ENCODE data around the gene CDC45. TPM values are rescaled to one million over a fixed set of nuclear protein-coding genes. Genes with fewer than 3 reads are reported as not detected.

Gene CDC45
- total RNA-seq, 4 donors from 2014 or later: 0.34 TPM; not detected in 3

DNA sequence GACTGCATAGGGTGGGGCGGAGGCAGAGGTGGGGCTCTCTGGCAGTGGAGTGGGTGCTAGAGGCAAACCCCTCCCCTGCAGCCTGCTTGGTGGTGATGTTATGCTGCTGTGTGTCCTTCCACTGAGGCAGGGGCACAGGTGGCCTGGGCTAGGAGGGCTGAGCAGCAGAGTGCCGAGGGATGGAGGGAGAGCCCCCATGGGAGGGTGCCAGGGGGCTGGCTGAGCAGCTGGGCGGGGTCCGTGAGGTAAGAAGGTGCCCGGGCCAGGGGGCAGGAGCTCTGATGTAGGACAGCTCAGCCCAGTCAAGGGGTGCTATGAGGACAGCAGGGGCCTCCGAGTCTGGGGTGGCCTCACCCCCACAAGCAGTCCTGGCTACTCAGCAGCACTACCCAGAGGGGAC, 40.3 kb downstream of the CDC45 start:
- TF ChIP-seq, protein P1, sequence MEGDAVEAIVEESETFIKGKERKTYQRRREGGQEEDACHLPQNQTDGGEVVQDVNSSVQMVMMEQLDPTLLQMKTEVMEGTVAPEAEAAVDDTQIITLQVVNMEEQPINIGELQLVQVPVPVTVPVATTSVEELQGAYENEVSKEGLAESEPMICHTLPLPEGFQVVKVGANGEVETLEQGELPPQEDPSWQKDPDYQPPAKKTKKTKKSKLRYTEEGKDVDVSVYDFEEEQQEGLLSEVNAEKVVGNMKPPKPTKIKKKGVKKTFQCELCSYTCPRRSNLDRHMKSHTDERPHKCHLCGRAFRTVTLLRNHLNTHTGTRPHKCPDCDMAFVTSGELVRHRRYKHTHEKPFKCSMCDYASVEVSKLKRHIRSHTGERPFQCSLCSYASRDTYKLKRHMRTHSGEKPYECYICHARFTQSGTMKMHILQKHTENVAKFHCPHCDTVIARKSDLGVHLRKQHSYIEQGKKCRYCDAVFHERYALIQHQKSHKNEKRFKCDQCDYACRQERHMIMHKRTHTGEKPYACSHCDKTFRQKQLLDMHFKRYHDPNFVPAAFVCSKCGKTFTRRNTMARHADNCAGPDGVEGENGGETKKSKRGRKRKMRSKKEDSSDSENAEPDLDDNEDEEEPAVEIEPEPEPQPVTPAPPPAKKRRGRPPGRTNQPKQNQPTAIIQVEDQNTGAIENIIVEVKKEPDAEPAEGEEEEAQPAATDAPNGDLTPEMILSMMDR (IDR thresholded peaks at IDR 0.05; ENCODE audit: low read depth): no peak

DNA sequence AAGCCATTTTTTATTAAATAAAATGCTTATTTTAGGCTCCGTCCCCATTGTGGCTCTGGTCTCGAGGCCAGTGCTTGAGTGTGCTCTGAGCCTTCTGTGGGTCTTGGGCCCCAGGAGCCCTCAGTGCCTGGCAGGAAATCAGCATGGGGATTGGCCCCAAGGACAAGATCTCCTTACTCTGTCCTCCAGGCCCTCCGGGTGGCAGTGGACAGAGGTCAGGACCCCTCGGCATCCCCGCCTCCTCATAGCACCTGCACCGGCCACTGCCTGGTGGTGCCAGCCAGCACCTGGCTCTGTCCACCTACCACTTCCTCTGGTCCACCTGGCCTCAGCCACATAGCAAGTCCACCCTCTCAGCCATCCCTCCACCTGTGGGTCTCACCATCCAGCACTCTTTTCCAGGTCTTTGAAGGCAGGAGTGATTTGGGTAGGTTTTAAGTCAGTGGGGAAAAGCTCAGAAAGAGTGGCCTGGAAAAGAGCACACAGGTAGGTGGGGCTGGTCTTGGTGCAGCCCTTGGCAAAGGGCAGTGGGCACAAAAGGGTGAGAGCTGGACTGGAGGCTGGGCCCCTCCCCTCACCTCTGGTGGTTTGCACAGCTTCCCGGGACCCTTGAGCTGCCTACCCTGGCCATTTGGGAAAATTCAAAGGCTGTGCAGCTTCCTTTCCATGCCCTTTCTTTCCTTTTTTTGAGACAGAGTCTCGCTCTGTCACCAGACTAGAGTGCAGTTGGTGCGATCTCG, 41.0 kb downstream of the CDC45 start:
- TF ChIP-seq, protein P1 (IDR thresholded peaks at IDR 0.05; ENCODE audit: low read depth): no peak

DNA sequence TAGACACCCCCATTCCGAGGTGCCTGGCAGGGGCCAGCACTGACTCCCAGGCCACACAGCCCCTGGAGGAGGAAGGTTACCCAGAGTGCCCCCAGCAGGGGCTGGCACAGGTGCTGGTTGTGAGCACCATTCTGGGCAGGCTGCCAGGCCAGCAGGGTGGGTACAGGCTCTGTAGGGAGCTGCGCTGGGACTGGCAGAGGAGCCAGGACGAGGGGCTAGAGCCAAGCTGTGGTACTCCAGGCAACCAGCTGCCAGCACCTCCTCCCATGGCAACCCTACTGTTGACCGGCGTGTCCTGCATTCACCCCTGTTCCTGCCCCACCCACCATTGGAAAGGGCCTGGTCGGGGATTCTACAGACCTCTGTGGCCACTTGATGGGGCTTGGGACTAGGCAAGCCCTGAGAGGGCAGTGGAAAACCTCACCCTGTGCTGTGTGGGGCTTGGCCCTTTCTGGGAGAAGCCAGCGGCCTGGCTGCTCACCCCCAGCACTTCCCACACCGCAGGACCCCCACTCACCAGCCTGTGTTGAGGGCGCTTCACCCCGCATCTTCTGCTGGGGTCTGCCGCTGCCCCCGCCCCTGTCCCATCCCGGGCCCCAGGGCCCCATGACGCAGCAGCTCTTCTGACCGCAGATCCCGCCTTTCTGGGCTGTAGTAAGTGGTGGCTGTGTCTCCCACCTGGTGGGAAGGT, 42.6 kb downstream of the CDC45 start:
- TF ChIP-seq, protein P1 (IDR thresholded peaks at IDR 0.05; ENCODE audit: low read depth): no peak

DNA sequence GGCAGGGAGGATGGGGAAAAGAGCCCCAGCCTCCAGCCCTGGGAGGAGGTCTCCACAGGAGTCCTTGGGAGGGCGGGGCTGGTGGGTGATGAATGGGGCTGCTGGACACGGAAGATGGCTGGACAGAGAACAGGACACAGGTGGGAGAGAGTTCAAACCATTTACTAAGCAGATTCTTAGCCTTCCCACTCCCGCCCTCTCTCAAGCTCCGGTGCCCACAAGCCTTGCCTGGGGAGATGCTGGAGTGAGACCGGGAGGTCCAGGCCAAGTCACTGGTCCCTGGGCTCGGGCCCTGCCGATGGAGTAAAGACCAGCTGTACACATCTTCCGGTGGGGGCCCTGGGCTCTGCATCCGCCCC, 43.1 kb downstream of the CDC45 start:
- TF ChIP-seq, protein P1 (IDR thresholded peaks at IDR 0.05; ENCODE audit: low read depth): no peak

DNA sequence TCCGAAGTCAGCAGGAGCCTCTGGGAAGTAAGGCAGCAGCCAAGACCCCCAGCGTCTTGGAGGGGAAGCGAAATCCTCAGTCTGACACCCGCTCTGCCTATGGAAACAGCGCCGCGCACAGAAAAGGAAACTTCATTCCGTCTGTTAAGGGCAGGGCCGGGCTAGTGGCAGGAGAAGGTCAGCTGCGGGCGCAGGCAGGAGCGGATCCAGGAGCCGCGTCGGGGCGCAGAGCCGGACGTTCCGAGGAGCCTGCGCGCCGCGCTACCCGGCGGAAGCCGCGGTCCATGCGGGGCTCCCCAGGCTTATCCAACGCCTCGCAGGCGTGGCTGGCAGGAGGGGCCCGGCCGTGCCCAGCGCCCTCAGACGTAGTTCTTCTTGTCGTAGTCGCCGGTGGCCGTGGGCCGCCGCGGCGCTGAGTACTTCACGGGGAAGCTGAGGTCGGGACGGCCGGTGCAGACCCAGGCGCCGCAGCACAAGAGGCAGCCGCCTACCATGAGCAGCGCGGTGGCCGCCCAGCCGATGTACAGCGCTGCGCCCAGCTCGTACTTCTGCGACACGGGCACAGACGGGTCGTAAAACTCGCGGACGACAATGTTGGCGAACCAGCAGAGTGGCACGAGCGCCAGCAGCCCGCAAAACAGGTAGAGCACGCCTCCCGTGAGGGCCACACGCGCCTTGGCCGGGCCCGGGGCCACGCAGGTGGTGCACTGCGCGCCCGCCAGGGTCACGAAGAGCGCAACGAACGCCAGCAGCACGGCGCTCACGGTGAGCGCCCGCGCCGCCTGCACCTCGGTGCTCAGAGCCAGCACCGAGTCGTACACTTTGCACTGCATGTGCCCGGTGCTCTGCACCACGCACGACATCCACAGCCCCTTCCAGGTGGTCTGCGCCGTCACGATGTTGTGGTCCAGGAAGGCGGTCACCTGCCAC, 43.8 kb downstream of the CDC45 start:
- TF ChIP-seq, protein P1 (IDR thresholded peaks at IDR 0.05; ENCODE audit: low read depth): no peak

DNA sequence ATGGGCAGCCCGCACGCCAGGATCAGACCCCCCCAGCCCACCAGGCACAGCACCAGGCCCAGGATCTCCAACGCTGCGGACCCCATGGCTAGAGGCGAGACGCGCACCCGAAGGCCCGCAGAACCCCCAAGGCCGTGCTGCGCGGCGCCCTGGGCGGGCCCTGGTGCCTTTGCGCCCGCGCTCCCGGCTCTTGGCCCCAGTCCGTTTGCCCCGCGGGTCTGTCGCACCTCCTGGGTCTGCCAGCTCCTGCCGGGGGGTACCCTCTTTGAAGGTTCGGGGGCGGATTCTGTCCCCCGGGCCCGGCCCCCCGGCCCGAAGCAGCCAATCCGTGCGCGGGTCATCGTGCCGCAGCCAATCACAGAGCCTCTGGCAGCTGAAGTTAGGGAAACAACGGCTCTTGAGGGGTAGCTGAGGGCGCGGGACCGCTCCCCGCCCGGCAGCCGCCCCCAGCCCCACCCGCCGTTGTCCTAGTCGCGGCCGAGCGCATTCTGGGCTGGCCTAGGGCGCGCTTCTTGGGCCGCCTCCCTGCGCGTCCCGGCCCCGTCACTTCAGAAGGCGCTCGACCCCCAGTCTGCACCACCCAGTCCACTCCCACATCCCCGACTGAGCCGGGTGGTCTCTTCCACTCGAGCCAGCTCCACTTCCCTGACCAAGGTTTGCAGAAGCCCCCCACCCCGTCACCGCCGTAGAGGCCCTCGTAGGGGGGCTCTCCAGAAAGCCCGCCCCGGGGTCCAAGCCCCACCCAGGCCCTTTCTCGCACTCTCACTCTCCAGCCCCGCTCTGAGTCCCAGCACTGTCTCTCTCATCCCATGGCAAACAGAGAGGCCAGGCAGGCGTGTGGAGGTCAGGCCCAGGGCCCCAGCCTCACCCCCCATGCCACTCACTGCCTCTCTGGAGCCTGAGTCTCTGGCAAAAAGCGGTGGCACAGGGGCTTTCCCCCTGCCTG, 44.7 kb downstream of the CDC45 start, which contains the start of gene CLDN5:
TSS of gene CLDN5 (minus strand) at position 241 of the 946 bp plus-strand sequence. CDS start at position 86, 155 bp downstream.
- TF ChIP-seq, protein P1 (IDR thresholded peaks at IDR 0.05; ENCODE audit: low read depth): no peak
